Kidney (tissue), 14 donors: Measurements from ENCODE around the gene PRKN. TPM values are rescaled to one million over a fixed set of nuclear protein-coding genes. Genes with fewer than 3 reads are reported as not detected.

Experiments
- DNase-seq, 5 donors: peaks; one replicate each; pipeline ENCODE4 v3.0.0-alpha.2; 2013 to 2020
- FAIRE-seq: peaks from 2 replicates; lab custom pipeline; 2012; peaks lifted over from hg19 to GRCh38; lab: Jason Lieb, UNC
- H3K27ac ChIP-seq, 2 donors: one replicate each; pipeline ENCODE4 v1.7.0; 2013; ENCODE audit warnings: low read depth in 2 of 2, low read length in 2 of 2, inconsistent platforms in 1 of 2
- H3K27me3 ChIP-seq: one replicate; pipeline ENCODE4 v1.7.1; 2013; ENCODE audit warnings: low read length, inconsistent platforms; ENCODE audit not compliant: control insufficient read depth, insufficient read depth
- H3K36me3 ChIP-seq, 3 donors: one replicate each; pipeline versions ENCODE4 v1.7.0 to v1.7.1; 2013; ENCODE audit warnings: low read length in 3 of 3, control low read depth in 1 of 3, inconsistent platforms in 1 of 3; ENCODE audit not compliant: insufficient read depth in 3 of 3, control insufficient read depth in 2 of 3
- H3K4me1 ChIP-seq, 3 donors: one replicate each; pipeline versions ENCODE4 v1.7.0 to v1.7.1; 2013; ENCODE audit warnings: low read length in 3 of 3, inconsistent platforms in 1 of 3, low read depth in 1 of 3; ENCODE audit not compliant: control insufficient read depth in 2 of 3, insufficient read depth in 2 of 3
- H3K4me3 ChIP-seq, 3 donors: one replicate each; pipeline versions ENCODE4 v1.7.0 to v1.8.1; 2013; ENCODE audit warnings: low read length in 3 of 3, control low read depth in 1 of 3, inconsistent platforms in 1 of 3
- H3K9ac ChIP-seq, 3 donors: one replicate each; pipeline versions ENCODE4 v1.7.0 to v1.7.1; 2013; ENCODE audit warnings: low read length in 3 of 3, control low read depth in 1 of 3, inconsistent platforms in 1 of 3
- H3K9me3 ChIP-seq, 3 donors: one replicate each; pipeline versions ENCODE4 v1.7.0 to v1.7.1; 2013; ENCODE audit warnings: low read length in 3 of 3, control low read depth in 1 of 3, inconsistent platforms in 1 of 3; ENCODE audit not compliant: control insufficient read depth in 2 of 3, insufficient read depth in 1 of 3
- CTCF ChIP-seq: IDR thresholded peaks from 3 replicates; pipeline ENCODE4 v1.5.1; 2012; ENCODE audit warnings: mild to moderate bottlenecking, moderate library complexity, borderline replicate concordance; ENCODE audit not compliant: insufficient read depth; ENCODE audit errors: extremely low read depth
- intact Hi-C: fragments of 100-400 bp; cut with DNase I; formaldehyde crosslinking; loops from one replicate; pipeline ENCODE4 v1.11.1; 2022
- polyA plus RNA-seq: library from polyadenylated mRNA; stranded (reverse); fragments of 350-450 nt; fragmentation: Illumina TruSeq; extraction: RNeasy Lipid Tissue Mini Kit (QIAGEN cat#74804); gene quantifications from one replicate; pipeline ENCODE4 v1.2.3, GENCODE V29; 2014; ENCODE audit warnings: low read depth, low replicate concordance; ENCODE audit not compliant: insufficient read depth
- total RNA-seq: library from RNA; stranded (reverse); fragmentation: NEBNext Ultra II Directional; extraction: Animal tissue kit (Norgen Biotek cat#: 25700); gene quantifications from one replicate; pipeline ENCODE4 v1.2.1, GENCODE V29; 2021
- donor health status: control.
- donor health status: control.
- donor health status: control.
- donor health status: control.
- donor health status: control.
- donor health status: DM: yes; HTN: yes; CAD: no.
- donor health status: Normal renal cell carcinoma (clear cell type).

The PRKN gene
- total and polyA plus RNA-seq, 2 donors from 2014 or later: 8.6 to 10.4 TPM

- intact Hi-C loops: no loop called here
- Histone ChIP-seq H3K9ac (no peak overlapping the region), H3K4me1 (no peaks in the 10 kb centered on the region), H3K27me3 (no peaks in the 10 kb centered on the region), H3K4me3 (no peak overlapping the region), H3K9me3 (no peaks in the 10 kb centered on the region), H3K27ac (no peak overlapping the region), H3K36me3 (no peaks in the 10 kb centered on the region)
- FAIRE-seq (no peak), DNase-seq (no peak)
- TF ChIP-seq CTCF: no peak
Measured at GRCh38 chr6:162493917-162494316, 233.6 kb downstream of the PRKN start.

- Histone ChIP-seq H3K27me3 (no peaks in the 10 kb centered on the region), H3K9me3 (no peaks in the 10 kb centered on the region), H3K36me3 (no peaks in the 10 kb centered on the region), H3K4me1 (no peaks in the 10 kb centered on the region), H3K27ac (no peak overlapping the region), H3K4me3 (no peak overlapping the region), H3K9ac (no peak overlapping the region)
- no peak for TF ChIP-seq CTCF
- DNase-seq (no peak), FAIRE-seq (no peak)
- intact Hi-C loops: no loop called here
Measured at GRCh38 chr6:162491637-162492036, 235.9 kb downstream of the PRKN start.

GRCh38 chr6:162489101-162489976, 238.2 kb downstream of the PRKN start:
- Histone ChIP-seq H3K27me3 (no peaks in the 10 kb centered on the region), H3K4me1 (peaks cover 0 to 3% (median 0%) of the 10 kb centered on the region in 3 donors), H3K4me3 (no peak overlapping the region), H3K36me3 (no peaks in the 10 kb centered on the region), H3K9me3 (no peaks in the 10 kb centered on the region), H3K9ac (no peak overlapping the region), H3K27ac (no peak overlapping the region)
- FAIRE-seq (no peak), DNase-seq (no peak)
- intact Hi-C loops: no loop called here
- no peak for TF ChIP-seq CTCF
